Psoas muscle (tissue), 8 donors: ENCODE results near the gene HBP1. TPM values are rescaled to one million over a fixed set of nuclear protein-coding genes. Genes with fewer than 3 reads are reported as not detected.
"Not testable (repeated sequence)": the region's sequence is repeated elsewhere in the genome, so short reads cannot be mapped to it uniquely, and the experiment has no call there.

Experiments
- ATAC-seq, 4 donors: fragments of 200-7000 bp; cut with Tn5 transposase; one replicate each; pipeline ENCODE4 v1.9.1; 2020; ENCODE audit warnings: moderate library complexity in 3 of 4, mild to moderate bottlenecking in 2 of 4
- DNase-seq, 2 donors: peaks; one replicate each; pipeline ENCODE4 v3.0.0-alpha.2; 2020
- H3K27ac ChIP-seq: fragments of 200-600 bp; one replicate; pipeline ENCODE4 v1.8.0; 2022
- H3K27me3 ChIP-seq, 3 donors: fragments of 200-600 bp in 1 of 3; one replicate each; pipeline versions ENCODE4 v1.6.1 to v1.8.0; 2013 to 2022; ENCODE audit warnings: low read length in 2 of 3, mild to moderate bottlenecking in 2 of 3, moderate library complexity in 1 of 3; ENCODE audit not compliant: insufficient read depth in 3 of 3
- H3K36me3 ChIP-seq, 2 donors: fragments of 200-600 bp in 1 of 2; one replicate each; pipeline versions ENCODE4 v1.6.1 to v1.8.0; 2013 to 2022; ENCODE audit warnings: low read depth in 1 of 2, mild to moderate bottlenecking in 1 of 2, moderate library complexity in 1 of 2; ENCODE audit not compliant: insufficient read depth in 1 of 2
- H3K4me1 ChIP-seq: fragments of 200-600 bp; one replicate; pipeline ENCODE4 v1.8.0; 2022
- H3K4me3 ChIP-seq: fragments of 200-600 bp; one replicate; pipeline ENCODE4 v1.8.0; 2022; ENCODE audit warnings: mild to moderate bottlenecking
- H3K9me3 ChIP-seq: fragments of 200-600 bp; one replicate; pipeline ENCODE4 v1.8.0; 2022
- CTCF ChIP-seq: fragments of 200-600 bp; IDR thresholded peaks from one replicate; pipeline ENCODE4 v1.8.0; 2022; ENCODE audit warnings: antibody characterized with exemption
- WGBS, 3 donors: extraction: QIAGEN DNeasy Blood & Tissue Kit; methylation state at CpG; one replicate each; pipeline versions ENCODE4 v1.1.6 to v1.1.7; 2013; 5-methylcytosine and 5-hydroxymethylcytosine counted together
- intact Hi-C, 2 donors: fragments of 100-400 bp; cut with DNase I; formaldehyde crosslinking; loops; one replicate each; pipeline versions ENCODE4 v1.11.0 to v1.14.2; 2022
- polyA plus RNA-seq, 3 donors: library from polyadenylated mRNA; stranded (reverse); fragments of 200-250 nt; gene quantifications; one replicate each; pipeline ENCODE4 v1.2.3, GENCODE V29; 2013
- total RNA-seq, 4 donors: library from RNA; stranded (reverse); fragmentation: NEBNext Ultra II Directional in 2 of 4; extraction: Animal tissue kit (Norgen Biotek cat#: 25700) in 2 of 4; gene quantifications; one replicate each; pipeline versions ENCODE4 v1.2.1 to v1.2.4, GENCODE V29; 2021 to 2023
- donor health status: healthy with polysubstance abuse.
- donor health status: DM: no; HTN: no; CAD: no; lungs with moderate emphysema.
- donor health status: Bipolar disorder and iron deficiency.
- donor health status: healthy.
- donor health status: DM: yes; HTN: yes; CAD: no.
- donor health status: DM: no; HTN: no; CAD: no.
- donor health status: DM: no; HTN: no; CAD: no.
- donor health status: DM: yes; HTN: yes; CAD: no.

HBP1 gene
- total and polyA plus RNA-seq, 7 donors: 14.6 to 76.7 (median 69.5) TPM

DNA sequence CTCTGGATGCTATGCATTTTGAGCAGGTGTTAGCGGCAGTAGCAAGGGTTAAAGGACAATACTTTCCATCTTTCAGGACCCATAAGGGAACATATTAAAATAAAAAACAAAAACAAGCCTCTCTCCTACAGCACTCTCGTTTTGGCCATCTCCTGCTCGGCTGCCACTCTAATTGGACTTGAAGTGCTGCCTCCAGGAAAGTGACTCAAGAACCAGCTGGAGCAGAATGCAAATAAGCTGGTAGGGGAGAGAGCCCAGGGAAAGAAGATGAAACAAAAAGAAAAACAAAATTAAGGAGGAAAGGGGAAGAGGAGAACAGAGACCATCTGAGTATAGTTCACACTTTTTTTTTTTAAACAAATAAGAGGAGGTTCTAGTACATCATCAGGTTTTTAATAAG lies 65.6 kb downstream of the HBP1 start:
- Histone ChIP-seq H3K27me3 (no peaks in the 10 kb centered on the region), H3K9me3 (no peaks in the 10 kb centered on the region), H3K4me1 (peaks cover 10% of the 10 kb centered on the region), H3K4me3 (no peak overlapping the region), H3K36me3 (peaks cover 0 to 10% of the 10 kb centered on the region in 2 donors), H3K27ac (no peak overlapping the region)
- intact Hi-C loops: loop anchor here in 1 of 2 donors (10.0 kb wide), 1 partner anchor 140 kb away; no protein-coding TSS in a partner anchor
- WGBS, 3 donors: 69 to 73% (median 71%) methylated on average over 3 of the region's 3 CpGs
- no peak for TF ChIP-seq CTCF
- DNase-seq (no peak), ATAC-seq (no peak)

GRCh38 chr7:107236862-107237261 lies 68.1 kb downstream of the HBP1 start:
- no peaks in the 10 kb centered on the region for H3K9me3 ChIP-seq
- no peak overlapping the region for H3K27ac ChIP-seq
- DNase-seq (no peak), ATAC-seq (no peak)
- peaks cover 10% of the 10 kb centered on the region for H3K4me1 ChIP-seq
- H3K36me3 ChIP-seq: no peaks in the 10 kb centered on the region
- H3K27me3 ChIP-seq: no peaks in the 10 kb centered on the region
- no peak overlapping the region for H3K4me3 ChIP-seq
- intact Hi-C loops: loop anchor here in 1 of 2 donors (10.0 kb wide), 1 partner anchor 138 kb away; no protein-coding TSS in a partner anchor
- TF ChIP-seq CTCF: no peak

DNA sequence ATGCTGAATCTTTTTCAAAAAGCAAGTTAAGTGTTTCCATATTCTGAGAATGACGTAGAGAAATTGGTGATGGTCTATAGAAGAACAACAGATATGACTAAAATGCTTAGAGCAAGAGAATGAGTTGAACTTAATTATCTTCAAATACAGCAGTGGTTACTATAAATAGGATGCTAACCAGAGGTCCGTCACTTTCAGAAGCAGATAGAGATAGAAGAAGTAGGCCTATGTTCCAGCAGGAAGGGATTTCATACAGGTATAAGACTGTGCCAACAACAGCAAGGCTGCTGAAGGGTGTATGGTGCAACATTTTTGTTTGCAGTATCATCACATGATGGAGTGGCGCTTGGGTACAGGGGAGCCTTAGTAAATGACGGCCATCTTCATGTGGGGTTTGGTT lies 68.6 kb downstream of the HBP1 start:
- Histone ChIP-seq H3K4me1 (peaks cover 10% of the 10 kb centered on the region), H3K27me3 (no peaks in the 10 kb centered on the region), H3K27ac (no peak overlapping the region), H3K36me3 (no peaks in the 10 kb centered on the region), H3K9me3 (no peaks in the 10 kb centered on the region), H3K4me3 (no peak overlapping the region)
- TF ChIP-seq CTCF: no peak
- WGBS, 3 donors: 90 to 100% (median 94%) methylated on average over 4 of the region's 4 CpGs
- ATAC-seq: no peak
- intact Hi-C loops: loop anchor here in 1 of 2 donors (10.0 kb wide), 1 partner anchor 137 kb away; no protein-coding TSS in a partner anchor
- no peak for DNase-seq

- DNase-seq: no peak
- ATAC-seq: no peak
- no peak overlapping the region for H3K27ac ChIP-seq
- H3K27me3 ChIP-seq: no peaks in the 10 kb centered on the region
- peaks cover 0 to 8% of the 10 kb centered on the region in 2 donors for H3K36me3 ChIP-seq
- no peaks in the 10 kb centered on the region for H3K9me3 ChIP-seq
- intact Hi-C loops: no loop called here
- no peaks in the 10 kb centered on the region for H3K4me1 ChIP-seq
- no peak for TF ChIP-seq CTCF
- 95 to 97% (median 97%) methylated on average over 4 of the region's 4 CpGs for WGBS, 3 donors
- no peak overlapping the region for H3K4me3 ChIP-seq
These were observed 73.5 kb downstream of the HBP1 start for GRCh38 chr7:107242267-107242666.

GRCh38 chr7:107244613-107245012 lies 75.8 kb downstream of the HBP1 start:
- no peak for ATAC-seq
- intact Hi-C loops: no loop called here

GRCh38 chr7:107246836-107247235 lies 78.0 kb downstream of the HBP1 start:
- H3K9me3 ChIP-seq, H3K4me1 ChIP-seq, intact Hi-C loops, DNase-seq, ATAC-seq, H3K4me3 ChIP-seq, H3K27me3 ChIP-seq, H3K27ac ChIP-seq: not testable (repeated sequence)
- 95 to 97% (median 96%) methylated on average over 3 of the region's 3 CpGs for WGBS, 3 donors
- peaks cover 2 to 15% of the 10 kb centered on the region in 2 donors for H3K36me3 ChIP-seq

More at GRCh38 chr7:107244613-107245012, 75.8 kb downstream of the HBP1 start:
- Histone ChIP-seq H3K4me3 (no peak overlapping the region), H3K27ac (no peak overlapping the region), H3K27me3 (no peaks in the 10 kb centered on the region), H3K4me1 (no peaks in the 10 kb centered on the region), H3K36me3 (peaks cover 2 to 15% of the 10 kb centered on the region in 2 donors), H3K9me3 (no peaks in the 10 kb centered on the region)
- WGBS, 3 donors: 94 to 95% (median 94%) methylated on average over 2 of the region's 2 CpGs
- no peak for DNase-seq
- TF ChIP-seq CTCF: no peak
